Suprapubic skin (tissue), 4 donors: ENCODE measurements around the gene UQCRQ. TPM values are rescaled to one million over a fixed set of nuclear protein-coding genes. Genes with fewer than 3 reads are reported as not detected.

Experiments used
- DNase-seq, 2 donors: peaks; one replicate each; pipeline ENCODE4 v3.0.0-alpha.2; 2019; ENCODE audit warnings: low spot score in 2 of 2
- H3K27ac ChIP-seq: fragments of 200-600 bp; sonication (generic); one replicate; pipeline ENCODE4 v1.5.1; 2019
- H3K27me3 ChIP-seq: fragments of 200-600 bp; sonication (generic); one replicate; pipeline ENCODE4 v1.5.1; 2019
- H3K36me3 ChIP-seq: fragments of 200-600 bp; sonication (generic); one replicate; pipeline ENCODE4 v1.5.1; 2019
- H3K4me1 ChIP-seq: fragments of 200-600 bp; sonication (generic); one replicate; pipeline ENCODE4 v1.5.1; 2019
- H3K4me3 ChIP-seq: fragments of 200-600 bp; sonication (generic); one replicate; pipeline ENCODE4 v1.5.1; 2019; ENCODE audit warnings: mild to moderate bottlenecking
- H3K9me3 ChIP-seq: fragments of 200-600 bp; sonication (generic); one replicate; pipeline ENCODE4 v1.5.1; 2019
- EP300 ChIP-seq: sonication (generic); formaldehyde crosslinking; IDR thresholded peaks from one replicate; pipeline ENCODE4 v1.6.1; 2017; ENCODE audit warnings: antibody characterized with exemption
- POLR2A ChIP-seq, 2 donors: fragments of 450-650 bp; IDR thresholded peaks; one replicate each; pipeline ENCODE4 v1.6.1; 2017; ENCODE audit warnings: antibody characterized with exemption in 2 of 2, mild to moderate bottlenecking in 2 of 2, moderate library complexity in 2 of 2
- POLR2AphosphoS5 ChIP-seq, 3 donors: sonication (generic); formaldehyde crosslinking; IDR thresholded peaks; one replicate each; pipeline ENCODE4 v1.6.1; 2017; ENCODE audit warnings: antibody characterized with exemption in 3 of 3
- WGBS: methylation state at CpG from one replicate; pipeline ENCODE4 v1.1.5; 2018; 5-methylcytosine and 5-hydroxymethylcytosine counted together
- total RNA-seq, 4 donors: library from RNA; depleted of rRNA; stranded (reverse); fragments of >200 nt; gene quantifications; one replicate each; pipeline ENCODE4 v1.1.0, GENCODE V29; 2016
- TF ChIP-seq, protein P1 (sequence below), 2 donors: fragments of 200-600 bp in 1 of 2; fragments of 450-650 bp in 1 of 2; sonication (generic) in 1 of 2; IDR thresholded peaks; one replicate each; pipeline ENCODE4 v1.5.1; 2016 to 2019; ENCODE audit warnings: antibody characterized with exemption in 2 of 2, mild to moderate bottlenecking in 1 of 2, moderate library complexity in 1 of 2

UQCRQ gene
- 100 to 1,000 TPM; 124 to 243 (median 161) TPM for total RNA-seq

DNA sequence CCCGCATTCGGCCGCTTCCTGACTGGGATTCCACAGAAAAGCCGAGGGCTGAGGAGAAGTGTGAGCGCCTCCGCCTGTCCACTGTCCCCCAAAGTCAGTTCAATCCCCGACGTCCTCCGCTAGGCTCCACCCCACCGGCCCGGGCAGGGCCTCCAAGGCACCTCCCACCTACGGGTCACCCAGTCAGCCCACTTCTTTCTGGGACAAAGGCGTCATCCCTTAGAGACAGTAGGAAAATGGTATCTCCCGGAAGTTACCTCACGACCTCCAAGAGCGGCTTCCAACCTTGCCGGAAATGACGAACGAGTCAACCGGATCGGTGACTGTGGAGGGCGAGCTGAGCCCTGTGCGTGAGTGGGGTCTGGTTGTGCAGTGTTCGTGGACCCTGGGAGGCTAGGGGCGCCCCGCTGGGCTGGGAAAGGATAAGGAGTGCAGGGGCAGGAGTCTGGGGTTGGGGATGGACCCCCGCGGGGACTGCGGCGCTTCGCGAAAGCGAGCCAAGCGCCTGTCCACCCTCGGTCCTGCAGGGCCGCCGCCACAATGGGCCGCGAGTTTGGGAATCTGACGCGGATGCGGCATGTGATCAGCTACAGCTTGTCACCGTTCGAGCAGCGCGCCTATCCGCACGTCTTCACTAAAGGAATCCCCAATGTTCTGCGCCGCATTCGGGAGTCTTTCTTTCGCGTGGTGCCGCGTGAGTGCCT is at the start of gene UQCRQ, which contains the start of gene GDF9:
Gene UQCRQ, plus strand, starts transcription at position 301 of the 704 bp plus-strand sequence. Its CDS starts 240 bp downstream, at position 541.
Gene GDF9, minus strand, starts transcription at position 128 of the 704 bp plus-strand sequence. CDS start 1,936 bp downstream, outside the sequence.
- Histone ChIP-seq H3K4me3 (peak within 1 kb of the TSS; percentile 96), H3K27me3 (no peaks in the 10 kb centered on the region), H3K9me3 (no peaks in the 10 kb centered on the region), H3K36me3 (peaks cover 24% of the 10 kb centered on the region), H3K27ac (peak within 1 kb of the TSS; percentile 95), H3K4me1 (peaks cover 25% of the 10 kb centered on the region)
- under 1% methylated on average over 20 of the region's 55 CpGs for WGBS
- DNase-seq = peak; percentile 97
- no peak for TF ChIP-seq EP300
- TF ChIP-seq, protein P1, sequence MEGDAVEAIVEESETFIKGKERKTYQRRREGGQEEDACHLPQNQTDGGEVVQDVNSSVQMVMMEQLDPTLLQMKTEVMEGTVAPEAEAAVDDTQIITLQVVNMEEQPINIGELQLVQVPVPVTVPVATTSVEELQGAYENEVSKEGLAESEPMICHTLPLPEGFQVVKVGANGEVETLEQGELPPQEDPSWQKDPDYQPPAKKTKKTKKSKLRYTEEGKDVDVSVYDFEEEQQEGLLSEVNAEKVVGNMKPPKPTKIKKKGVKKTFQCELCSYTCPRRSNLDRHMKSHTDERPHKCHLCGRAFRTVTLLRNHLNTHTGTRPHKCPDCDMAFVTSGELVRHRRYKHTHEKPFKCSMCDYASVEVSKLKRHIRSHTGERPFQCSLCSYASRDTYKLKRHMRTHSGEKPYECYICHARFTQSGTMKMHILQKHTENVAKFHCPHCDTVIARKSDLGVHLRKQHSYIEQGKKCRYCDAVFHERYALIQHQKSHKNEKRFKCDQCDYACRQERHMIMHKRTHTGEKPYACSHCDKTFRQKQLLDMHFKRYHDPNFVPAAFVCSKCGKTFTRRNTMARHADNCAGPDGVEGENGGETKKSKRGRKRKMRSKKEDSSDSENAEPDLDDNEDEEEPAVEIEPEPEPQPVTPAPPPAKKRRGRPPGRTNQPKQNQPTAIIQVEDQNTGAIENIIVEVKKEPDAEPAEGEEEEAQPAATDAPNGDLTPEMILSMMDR (IDR thresholded peaks at IDR 0.05) = no peak
- TF ChIP-seq POLR2AphosphoS5 (IDR thresholded peaks at IDR 0.05) = peak; percentile 60 to 73 (median 70)
- peak; percentile 70 to 74 for TF ChIP-seq POLR2A (IDR thresholded peaks at IDR 0.05)

DNA sequence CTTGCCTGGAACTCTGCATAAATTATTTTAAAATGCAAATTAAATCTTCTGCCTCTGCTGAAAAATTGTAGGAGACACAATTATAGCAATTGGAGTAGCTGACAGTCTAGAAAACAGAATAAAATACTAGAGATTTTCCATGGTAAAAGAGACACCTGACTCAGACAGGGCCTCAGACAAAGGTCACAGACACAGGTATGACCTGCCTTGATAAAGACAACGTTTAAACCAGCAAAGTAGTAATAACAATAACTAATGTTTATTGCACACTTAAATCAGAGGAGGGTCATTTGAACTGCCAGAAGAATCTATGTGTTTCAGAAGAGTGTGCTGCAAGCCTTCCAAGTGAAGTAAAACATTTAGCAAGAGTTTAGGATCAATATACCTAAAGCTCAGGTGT is 49.4 kb upstream of the UQCRQ start:
- WGBS = 61% methylated on average over 1 of the region's 1 CpG
- DNase-seq = no peak
- peaks cover 23% of the 10 kb centered on the region for H3K27me3 ChIP-seq
- no peaks in the 10 kb centered on the region for H3K36me3 ChIP-seq
- no peak overlapping the region for H3K27ac ChIP-seq
- H3K9me3 ChIP-seq = no peaks in the 10 kb centered on the region
- H3K4me3 ChIP-seq = no peak overlapping the region
- TF ChIP-seq, protein P1 (IDR thresholded peaks at IDR 0.05) = no peak
- TF ChIP-seq POLR2AphosphoS5 (IDR thresholded peaks at IDR 0.05) (no peak), POLR2A (IDR thresholded peaks at IDR 0.05) (no peak), EP300 (no peak)
- peaks cover 29% of the 10 kb centered on the region for H3K4me1 ChIP-seq

DNA sequence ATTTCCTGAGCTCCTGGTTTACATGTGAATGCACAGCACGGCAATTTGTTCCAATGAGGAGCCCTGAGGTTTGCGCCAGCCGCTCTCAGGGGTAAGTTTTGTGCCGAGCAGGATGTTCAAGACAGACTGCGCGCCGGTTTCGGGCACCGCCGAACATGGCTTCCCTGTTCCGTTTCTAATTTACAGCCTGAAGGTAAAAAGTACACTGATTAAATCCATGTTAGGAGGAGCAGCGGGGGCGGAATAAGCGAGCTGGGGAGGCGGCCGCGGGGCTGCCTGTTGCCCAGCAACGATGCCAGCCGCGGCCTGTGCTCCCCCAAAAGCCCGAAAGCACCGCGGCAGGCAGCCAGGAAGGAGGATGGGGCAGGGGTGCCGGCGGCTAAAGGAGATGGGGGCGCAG is 47.0 kb upstream of the UQCRQ start:
- H3K36me3 ChIP-seq = no peaks in the 10 kb centered on the region
- H3K4me3 ChIP-seq = no peak overlapping the region
- peak in 1 of 2 donors; percentile 74 for DNase-seq
- WGBS = 32% methylated on average over 26 of the region's 26 CpGs
- H3K27me3 ChIP-seq = peaks cover 3% of the 10 kb centered on the region
- H3K27ac ChIP-seq = no peak overlapping the region
- TF ChIP-seq, protein P1 (IDR thresholded peaks at IDR 0.05) = no peak
- TF ChIP-seq POLR2A (IDR thresholded peaks at IDR 0.05) = no peak
- TF ChIP-seq EP300 = no peak
- TF ChIP-seq POLR2AphosphoS5 (IDR thresholded peaks at IDR 0.05) = no peak
- peaks cover 18% of the 10 kb centered on the region for H3K4me1 ChIP-seq
- H3K9me3 ChIP-seq = no peaks in the 10 kb centered on the region

DNA sequence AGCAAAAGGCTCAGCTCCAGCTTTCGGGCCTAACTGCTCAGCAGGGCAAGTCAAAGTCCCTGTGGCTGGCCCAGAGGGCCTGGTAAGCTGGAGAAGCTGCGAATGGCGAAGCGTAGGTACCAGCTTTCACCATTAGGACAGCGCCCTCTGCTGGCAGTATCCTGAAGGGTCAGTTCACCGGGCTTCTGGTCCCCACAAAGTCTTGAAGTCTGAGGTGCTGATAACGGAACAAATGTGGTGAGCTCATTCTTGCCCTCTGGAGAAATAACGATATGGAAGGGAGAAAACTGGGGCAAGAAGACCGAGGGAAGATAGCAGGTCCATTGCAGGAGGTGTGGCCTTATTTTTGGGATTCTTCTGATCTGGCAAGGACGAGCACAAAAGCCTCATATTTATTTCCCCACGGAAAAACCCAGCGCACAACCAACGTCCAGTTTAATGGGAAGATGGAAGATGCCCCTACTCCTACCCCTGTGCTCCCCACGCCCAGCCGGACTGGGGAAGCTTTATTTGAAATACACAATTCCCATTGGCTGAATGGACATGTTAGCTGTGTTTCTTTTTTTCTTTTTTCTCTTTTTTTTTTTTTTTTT is 46.2 kb upstream of the UQCRQ start:
- WGBS = 31% methylated on average over 11 of the region's 15 CpGs
- H3K27me3 ChIP-seq = peaks cover 3% of the 10 kb centered on the region
- no peaks in the 10 kb centered on the region for H3K9me3 ChIP-seq
- peaks cover 19% of the 10 kb centered on the region for H3K4me1 ChIP-seq
- H3K27ac ChIP-seq = no peak overlapping the region
- peak; percentile 92 to 96 for DNase-seq
- H3K4me3 ChIP-seq = no peak overlapping the region
- no peaks in the 10 kb centered on the region for H3K36me3 ChIP-seq
- TF ChIP-seq EP300 = no peak
- TF ChIP-seq, protein P1 (IDR thresholded peaks at IDR 0.05) = peak; percentile 88 to 92
- TF ChIP-seq POLR2AphosphoS5 (IDR thresholded peaks at IDR 0.05) = no peak

DNA sequence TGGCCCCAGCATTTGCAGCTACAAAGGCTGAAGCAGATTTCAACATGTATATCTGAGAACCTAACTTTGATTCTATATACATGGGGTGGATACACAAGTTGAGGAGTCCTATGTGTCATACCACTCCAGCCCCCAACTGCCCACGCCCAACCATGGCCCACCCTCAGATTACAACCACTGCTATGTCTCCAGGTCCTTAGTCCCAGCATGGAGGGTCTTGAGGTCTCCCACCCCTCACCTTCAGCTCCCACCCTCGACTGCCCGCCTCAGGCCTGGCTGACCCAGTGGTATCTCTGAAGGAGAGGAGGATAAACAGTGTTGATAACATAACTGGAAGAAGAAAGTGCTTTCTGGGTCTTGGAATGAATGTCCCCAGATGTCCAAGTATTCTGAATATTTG is 45.1 kb upstream of the UQCRQ start:
- H3K4me3 ChIP-seq = no peak overlapping the region
- TF ChIP-seq, protein P1 (IDR thresholded peaks at IDR 0.05) = no peak
- TF ChIP-seq POLR2AphosphoS5 (IDR thresholded peaks at IDR 0.05) = no peak
- no peak for TF ChIP-seq POLR2A (IDR thresholded peaks at IDR 0.05)
- no peak for TF ChIP-seq EP300
- WGBS = 91% methylated on average over 3 of the region's 3 CpGs
- peaks cover 26% of the 10 kb centered on the region for H3K4me1 ChIP-seq
- no peaks in the 10 kb centered on the region for H3K9me3 ChIP-seq
- peaks cover 14% of the 10 kb centered on the region for H3K27me3 ChIP-seq
- peak in 1 of 2 donors; percentile 55 for DNase-seq
- H3K36me3 ChIP-seq = no peaks in the 10 kb centered on the region
- no peak overlapping the region for H3K27ac ChIP-seq
